ENCODE measurements around the gene CPVL.

Gene CPVL

GRCh38 chr7:29077176-29077575 is 69.2 kb downstream of the CPVL start:
- Histone ChIP-seq H3K27ac (ENCODE audit: low read length, poor library complexity, severe bottlenecking) (no peak overlapping the region), H3K18ac (ENCODE audit: low read depth in 1 of 2, low read length in 2 of 2) (no peak overlapping the region), H2BK12ac (ENCODE audit: low read length in 2 of 2) (no peak overlapping the region), H3K27me3 (ENCODE audit: control insufficient read depth in 1 of 2, insufficient read depth in 1 of 2, low read length in 2 of 2) (peaks cover 0 to 3% of the 10 kb centered on the region in 2 experiments), H3K9ac (ENCODE audit: low read length) (no peak overlapping the region), H3K36me3 (ENCODE audit: control insufficient read depth in 1 of 2, insufficient read depth in 2 of 2, low read depth in 1 of 2, low read length in 2 of 2) (no peaks in the 10 kb centered on the region), H3K9me3 (ENCODE audit: control insufficient read depth, low read length) (no peaks in the 10 kb centered on the region), H2BK120ac (ENCODE audit: low read depth, low read length) (no peak overlapping the region), H4K91ac (ENCODE audit: low read length) (no peak overlapping the region), H2BK15ac (ENCODE audit: low read depth, poor library complexity, severe bottlenecking) (no peak overlapping the region), H2AFZ (ENCODE audit: low read depth, low read length) (no peak overlapping the region), H3K4ac (ENCODE audit: low read depth in 1 of 2, low read length in 2 of 2) (no peak overlapping the region), H3K14ac (ENCODE audit: low read length in 2 of 2) (no peak overlapping the region), H2AK5ac (ENCODE audit: low read length, severe bottlenecking) (no peak overlapping the region), H3K4me3 (ENCODE audit: insufficient read depth in 1 of 2, low read depth in 1 of 2, low read length in 2 of 2) (no peak overlapping the region), H3K4me2 (ENCODE audit: low read length, poor library complexity, severe bottlenecking) (no peak overlapping the region), H4K8ac (ENCODE audit: low read length) (no peak overlapping the region), H3K23ac (ENCODE audit: low read length in 2 of 2) (no peak overlapping the region), H3K79me1 (replicated peaks; ENCODE audit: low read length, poor library complexity, severe bottlenecking) (no peaks in the 10 kb centered on the region), H2BK5ac (ENCODE audit: low read depth, low read length, poor library complexity, severe bottlenecking) (no peak overlapping the region), H3K4me1 (ENCODE audit: control insufficient read depth, insufficient read depth, low read depth, low read length) (no peaks in the 10 kb centered on the region)
- DNase-seq: no peak

DNA sequence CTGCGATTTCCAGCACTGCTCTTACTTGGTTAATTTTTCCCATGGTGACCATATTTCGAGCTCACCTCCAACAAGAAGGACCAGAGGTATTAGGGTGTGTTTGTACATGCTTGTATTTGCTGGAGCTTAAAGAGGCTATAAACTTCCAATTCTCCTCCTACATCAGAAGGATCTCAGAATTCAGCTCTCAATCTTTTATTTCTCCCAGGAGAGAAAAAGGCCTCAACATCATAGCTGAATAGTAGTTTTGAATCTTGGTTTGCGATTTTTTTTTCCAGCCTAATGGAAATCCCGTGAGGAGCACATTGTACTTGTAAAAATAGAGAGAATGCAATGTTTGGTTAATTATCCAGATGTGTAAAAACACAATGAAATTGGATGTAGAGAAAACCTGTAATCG is 69.7 kb downstream of the CPVL start:
- H3K27ac ChIP-seq (ENCODE audit: low read length, poor library complexity, severe bottlenecking): no peak overlapping the region
- H4K8ac ChIP-seq (ENCODE audit: low read length): no peak overlapping the region
- 98% methylated on average over 3 of the region's 5 CpGs for WGBS
- no peak overlapping the region for H3K4me2 ChIP-seq (ENCODE audit: low read length, poor library complexity, severe bottlenecking)
- H3K36me3 ChIP-seq (ENCODE audit: control insufficient read depth in 1 of 2, insufficient read depth in 2 of 2, low read depth in 1 of 2, low read length in 2 of 2): no peaks in the 10 kb centered on the region
- H3K27me3 ChIP-seq (ENCODE audit: control insufficient read depth in 1 of 2, insufficient read depth in 1 of 2, low read length in 2 of 2): peaks cover 0 to 3% of the 10 kb centered on the region in 2 experiments
- H3K79me1 ChIP-seq (replicated peaks; ENCODE audit: low read length, poor library complexity, severe bottlenecking): no peaks in the 10 kb centered on the region
- H3K9me3 ChIP-seq (ENCODE audit: control insufficient read depth, low read length): no peaks in the 10 kb centered on the region
- H2BK12ac ChIP-seq (ENCODE audit: low read length in 2 of 2): no peak overlapping the region
- no peak overlapping the region for H2BK15ac ChIP-seq (ENCODE audit: low read depth, poor library complexity, severe bottlenecking)
- no peaks in the 10 kb centered on the region for H3K4me1 ChIP-seq (ENCODE audit: control insufficient read depth, insufficient read depth, low read depth, low read length)
- no peak for DNase-seq
- no peak overlapping the region for H3K4me3 ChIP-seq (ENCODE audit: insufficient read depth in 1 of 2, low read depth in 1 of 2, low read length in 2 of 2)
- no peak overlapping the region for H4K91ac ChIP-seq (ENCODE audit: low read length)
- H3K18ac ChIP-seq (ENCODE audit: low read depth in 1 of 2, low read length in 2 of 2): no peak overlapping the region
- H2BK5ac ChIP-seq (ENCODE audit: low read depth, low read length, poor library complexity, severe bottlenecking): no peak overlapping the region
- no peak overlapping the region for H3K4ac ChIP-seq (ENCODE audit: low read depth in 1 of 2, low read length in 2 of 2)
- H3K9ac ChIP-seq (ENCODE audit: low read length): no peak overlapping the region
- no peak overlapping the region for H2BK120ac ChIP-seq (ENCODE audit: low read depth, low read length)
- H2AK5ac ChIP-seq (ENCODE audit: low read length, severe bottlenecking): no peak overlapping the region
- no peak overlapping the region for H3K14ac ChIP-seq (ENCODE audit: low read length in 2 of 2)
- no peak overlapping the region for H3K23ac ChIP-seq (ENCODE audit: low read length in 2 of 2)
- no peak overlapping the region for H2AFZ ChIP-seq (ENCODE audit: low read depth, low read length)

- Histone ChIP-seq H3K27ac (ENCODE audit: low read length, poor library complexity, severe bottlenecking) (no peak overlapping the region), H3K4me3 (ENCODE audit: insufficient read depth in 1 of 2, low read depth in 1 of 2, low read length in 2 of 2) (no peak overlapping the region), H3K79me1 (replicated peaks; ENCODE audit: low read length, poor library complexity, severe bottlenecking) (no peaks in the 10 kb centered on the region), H3K23ac (ENCODE audit: low read length in 2 of 2) (no peak overlapping the region), H2BK120ac (ENCODE audit: low read depth, low read length) (no peak overlapping the region), H3K9me3 (ENCODE audit: control insufficient read depth, low read length) (no peaks in the 10 kb centered on the region), H2BK12ac (ENCODE audit: low read length in 2 of 2) (no peak overlapping the region), H3K36me3 (ENCODE audit: control insufficient read depth in 1 of 2, insufficient read depth in 2 of 2, low read depth in 1 of 2, low read length in 2 of 2) (no peaks in the 10 kb centered on the region), H2AK5ac (ENCODE audit: low read length, severe bottlenecking) (no peak overlapping the region), H3K4me1 (ENCODE audit: control insufficient read depth, insufficient read depth, low read depth, low read length) (no peaks in the 10 kb centered on the region), H3K27me3 (ENCODE audit: control insufficient read depth in 1 of 2, insufficient read depth in 1 of 2, low read length in 2 of 2) (peaks cover 0 to 3% of the 10 kb centered on the region in 2 experiments), H3K14ac (ENCODE audit: low read length in 2 of 2) (no peak overlapping the region), H3K4ac (ENCODE audit: low read depth in 1 of 2, low read length in 2 of 2) (no peak overlapping the region), H3K4me2 (ENCODE audit: low read length, poor library complexity, severe bottlenecking) (no peak overlapping the region), H2BK15ac (ENCODE audit: low read depth, poor library complexity, severe bottlenecking) (no peak overlapping the region), H2BK5ac (ENCODE audit: low read depth, low read length, poor library complexity, severe bottlenecking) (no peak overlapping the region), H4K8ac (ENCODE audit: low read length) (no peak overlapping the region), H3K9ac (ENCODE audit: low read length) (no peak overlapping the region), H4K91ac (ENCODE audit: low read length) (no peak overlapping the region), H2AFZ (ENCODE audit: low read depth, low read length) (no peak overlapping the region), H3K18ac (ENCODE audit: low read depth in 1 of 2, low read length in 2 of 2) (no peak overlapping the region)
- WGBS: no CpG with 5 or more reads among the region's 1 CpG
- no peak for DNase-seq
Observed at GRCh38 chr7:29075606-29076005, 70.7 kb downstream of the CPVL start.

DNA sequence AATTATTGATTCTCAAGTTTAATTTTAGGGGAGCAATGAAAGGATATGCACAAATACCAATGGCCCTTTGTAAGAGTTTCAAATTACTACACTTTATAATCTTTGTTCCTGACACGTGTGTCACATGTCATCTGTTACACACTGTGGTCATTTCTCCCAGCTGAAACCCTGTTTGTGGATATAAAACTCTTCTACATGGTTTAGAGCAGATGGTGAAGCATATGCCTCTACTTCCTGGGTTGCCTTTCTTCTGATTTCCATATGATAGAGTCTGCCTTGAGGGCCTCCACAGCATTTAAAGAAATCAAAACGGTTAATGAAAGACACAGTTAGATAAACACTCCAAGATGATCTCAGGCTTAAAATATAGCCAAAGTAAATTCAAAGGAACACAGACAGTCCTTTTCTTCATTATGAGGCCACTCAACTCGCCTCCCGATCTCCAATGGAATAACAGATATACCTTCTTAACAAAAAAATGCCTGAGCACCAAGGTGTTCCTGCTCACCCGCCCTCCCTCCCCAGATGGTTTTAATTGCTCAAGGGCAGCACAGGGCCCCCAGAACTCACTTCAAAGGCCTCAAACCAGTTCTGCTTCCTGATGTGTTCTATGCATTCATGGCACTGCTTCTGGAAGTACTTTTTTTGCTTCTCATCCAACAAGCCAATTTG is 75.0 kb downstream of the CPVL start:
- Histone ChIP-seq H2AFZ (ENCODE audit: low read depth, low read length) (no peak overlapping the region), H4K91ac (ENCODE audit: low read length) (no peak overlapping the region), H3K14ac (ENCODE audit: low read length in 2 of 2) (no peak overlapping the region), H3K9me3 (ENCODE audit: control insufficient read depth, low read length) (no peaks in the 10 kb centered on the region), H3K27me3 (ENCODE audit: control insufficient read depth in 1 of 2, insufficient read depth in 1 of 2, low read length in 2 of 2) (no peaks in the 10 kb centered on the region), H3K4me3 (ENCODE audit: insufficient read depth in 1 of 2, low read depth in 1 of 2, low read length in 2 of 2) (no peak overlapping the region), H2BK15ac (ENCODE audit: low read depth, poor library complexity, severe bottlenecking) (no peak overlapping the region), H4K8ac (ENCODE audit: low read length) (no peak overlapping the region), H2BK12ac (ENCODE audit: low read length in 2 of 2) (no peak overlapping the region), H3K18ac (ENCODE audit: low read depth in 1 of 2, low read length in 2 of 2) (no peak overlapping the region), H3K79me1 (replicated peaks; ENCODE audit: low read length, poor library complexity, severe bottlenecking) (no peaks in the 10 kb centered on the region), H3K23ac (ENCODE audit: low read length in 2 of 2) (no peak overlapping the region), H2BK5ac (ENCODE audit: low read depth, low read length, poor library complexity, severe bottlenecking) (no peak overlapping the region), H3K36me3 (ENCODE audit: control insufficient read depth in 1 of 2, insufficient read depth in 2 of 2, low read depth in 1 of 2, low read length in 2 of 2) (no peaks in the 10 kb centered on the region), H3K4me2 (ENCODE audit: low read length, poor library complexity, severe bottlenecking) (no peak overlapping the region), H3K4me1 (ENCODE audit: control insufficient read depth, insufficient read depth, low read depth, low read length) (no peaks in the 10 kb centered on the region), H3K4ac (ENCODE audit: low read depth in 1 of 2, low read length in 2 of 2) (no peak overlapping the region), H2AK5ac (ENCODE audit: low read length, severe bottlenecking) (no peak overlapping the region), H3K27ac (ENCODE audit: low read length, poor library complexity, severe bottlenecking) (no peak overlapping the region), H2BK120ac (ENCODE audit: low read depth, low read length) (no peak overlapping the region), H3K9ac (ENCODE audit: low read length) (no peak overlapping the region)
- 90% methylated on average over 4 of the region's 5 CpGs for WGBS
- DNase-seq: no peak
